ENCODE data around the gene MAGEA6.
"Not testable (repeated sequence)": the region's sequence is repeated elsewhere in the genome, so short reads cannot be mapped to it uniquely, and the experiment has no call there.

The MAGEA6 gene

DNA sequence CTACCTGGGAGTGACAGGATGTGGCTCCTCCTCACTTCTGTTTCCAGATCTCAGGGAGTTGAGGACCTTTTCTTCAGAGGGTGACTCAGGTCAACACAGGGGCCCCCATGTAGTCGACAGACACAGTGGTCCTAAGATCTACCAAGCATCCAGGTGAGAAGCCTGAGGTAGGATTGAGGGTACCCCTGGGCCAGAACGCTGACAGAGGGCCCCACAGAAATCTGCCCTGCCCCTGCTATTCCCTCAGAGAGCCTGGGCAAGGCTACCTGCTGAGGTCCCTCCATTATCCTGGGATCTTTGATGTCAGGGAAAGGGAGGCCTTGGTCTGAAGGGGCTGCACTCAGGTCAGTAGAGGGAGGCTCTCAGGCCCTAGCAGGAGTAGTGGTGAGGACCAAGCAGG lies 34.4 kb downstream of the MAGEA6 start:
- Histone ChIP-seq H3K4me1 (no peaks in the 10 kb centered on the region), H3K27me3 (ENCODE audit: control insufficient read depth, insufficient read depth, low read length) (no peaks in the 10 kb centered on the region), H3K36me3 (ENCODE audit: control insufficient read depth, insufficient read depth, low read length) (no peaks in the 10 kb centered on the region), H3K79me2 (no peaks in the 10 kb centered on the region), H3K9me3 (ENCODE audit: control insufficient read depth, low read length) (no peaks in the 10 kb centered on the region), H3K4me2 (ENCODE audit: low read length) (no peak overlapping the region), H2AFZ (no peak overlapping the region), H3K4me3 (ENCODE audit: low read depth, low read length) (no peak overlapping the region), H3K27ac (no peak overlapping the region), H3K9ac (no peak overlapping the region)
- TF ChIP-seq, protein P1, sequence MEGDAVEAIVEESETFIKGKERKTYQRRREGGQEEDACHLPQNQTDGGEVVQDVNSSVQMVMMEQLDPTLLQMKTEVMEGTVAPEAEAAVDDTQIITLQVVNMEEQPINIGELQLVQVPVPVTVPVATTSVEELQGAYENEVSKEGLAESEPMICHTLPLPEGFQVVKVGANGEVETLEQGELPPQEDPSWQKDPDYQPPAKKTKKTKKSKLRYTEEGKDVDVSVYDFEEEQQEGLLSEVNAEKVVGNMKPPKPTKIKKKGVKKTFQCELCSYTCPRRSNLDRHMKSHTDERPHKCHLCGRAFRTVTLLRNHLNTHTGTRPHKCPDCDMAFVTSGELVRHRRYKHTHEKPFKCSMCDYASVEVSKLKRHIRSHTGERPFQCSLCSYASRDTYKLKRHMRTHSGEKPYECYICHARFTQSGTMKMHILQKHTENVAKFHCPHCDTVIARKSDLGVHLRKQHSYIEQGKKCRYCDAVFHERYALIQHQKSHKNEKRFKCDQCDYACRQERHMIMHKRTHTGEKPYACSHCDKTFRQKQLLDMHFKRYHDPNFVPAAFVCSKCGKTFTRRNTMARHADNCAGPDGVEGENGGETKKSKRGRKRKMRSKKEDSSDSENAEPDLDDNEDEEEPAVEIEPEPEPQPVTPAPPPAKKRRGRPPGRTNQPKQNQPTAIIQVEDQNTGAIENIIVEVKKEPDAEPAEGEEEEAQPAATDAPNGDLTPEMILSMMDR (IDR thresholded peaks at IDR 0.05): no peak

DNA sequence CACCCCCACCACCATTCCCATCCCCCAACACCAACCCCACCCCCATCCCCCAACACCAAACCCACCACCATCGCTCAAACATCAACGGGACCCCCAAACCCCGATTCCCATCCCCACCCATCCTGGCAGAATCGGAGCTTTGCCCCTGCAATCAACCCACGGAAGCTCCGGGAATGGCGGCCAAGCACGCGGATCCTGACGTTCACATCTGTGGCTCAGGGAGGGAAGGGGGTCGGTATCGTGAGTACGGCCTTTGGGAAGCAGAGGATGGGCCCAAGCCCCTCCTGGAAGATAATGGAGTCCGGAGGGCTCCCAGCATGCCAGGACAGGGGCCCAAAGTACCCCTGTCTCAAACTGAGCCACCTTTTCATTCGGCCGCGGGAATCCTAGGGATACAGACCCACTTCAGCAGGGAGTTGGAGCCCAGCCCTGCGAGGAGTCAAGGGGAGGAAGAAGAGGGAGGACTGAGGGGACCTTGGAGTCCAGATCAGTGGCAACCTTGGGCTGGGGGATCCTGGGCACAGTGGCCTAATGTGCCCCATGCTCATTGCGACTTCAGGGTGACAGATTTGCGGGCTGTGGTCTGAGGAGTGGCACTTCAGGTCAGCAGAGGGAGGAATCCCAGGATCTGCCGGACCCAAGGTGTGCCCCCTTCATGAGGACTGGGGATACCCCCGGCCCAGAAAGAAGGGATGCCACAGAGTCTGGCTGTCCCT lies 35.2 kb downstream of the MAGEA6 start:
- not testable (repeated sequence) for H3K9me3 ChIP-seq (ENCODE audit: control insufficient read depth, low read length); H3K27ac ChIP-seq; H3K36me3 ChIP-seq (ENCODE audit: control insufficient read depth, insufficient read depth, low read length); H3K79me2 ChIP-seq; H3K4me1 ChIP-seq; H3K27me3 ChIP-seq (ENCODE audit: control insufficient read depth, insufficient read depth, low read length); H2AFZ ChIP-seq; H3K9ac ChIP-seq; H3K4me3 ChIP-seq (ENCODE audit: low read depth, low read length); H3K4me2 ChIP-seq (ENCODE audit: low read length)

DNA sequence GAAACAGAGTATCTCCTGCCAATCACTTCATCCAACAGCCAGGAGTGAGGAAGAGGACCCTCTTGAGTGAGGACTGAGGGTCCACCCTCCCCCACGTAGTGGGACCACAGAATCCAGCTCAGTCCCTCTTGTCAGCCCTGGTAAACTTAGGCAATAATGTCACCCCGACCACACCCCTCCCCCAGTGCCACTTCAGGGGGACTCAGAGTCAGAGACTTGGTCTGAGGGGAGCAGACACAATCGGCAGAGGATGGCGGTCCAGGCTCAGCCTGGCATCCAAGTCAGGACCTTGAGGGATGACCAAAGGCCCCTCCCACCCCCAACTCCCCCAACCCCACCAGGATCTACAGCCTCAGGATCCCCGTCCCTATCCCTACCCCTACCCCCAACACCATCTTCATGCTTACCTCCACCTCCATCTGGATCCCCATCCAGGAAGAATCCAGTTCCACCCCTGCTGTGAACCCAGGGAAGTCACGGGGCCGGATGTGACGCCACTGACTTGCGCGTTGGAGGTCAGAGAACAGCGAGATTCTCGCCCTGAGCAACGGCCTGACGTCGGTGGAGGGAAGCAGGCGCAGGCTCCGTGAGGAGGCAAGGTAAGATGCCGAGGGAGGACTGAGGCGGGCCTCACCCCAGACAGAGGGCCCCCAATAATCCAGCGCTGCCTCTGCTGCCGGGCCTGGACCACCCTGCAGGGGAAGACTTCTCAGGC lies 36.1 kb downstream of the MAGEA6 start, which contains the start of the genes CSAG1 and MAGEA12:
TSS of gene CSAG1 (minus strand) at position 461 of the 715 bp plus-strand sequence. CDS start 1,261 bp downstream, outside the sequence.
TSS of gene MAGEA12 (plus strand) at position 497 of the 715 bp plus-strand sequence. CDS start 2,405 bp downstream, outside the sequence.
- no peaks in the 10 kb centered on the region for H3K4me1 ChIP-seq
- H3K79me2 ChIP-seq: no peaks in the 10 kb centered on the region
- H2AFZ ChIP-seq: no peak within 1 kb of the TSS
- H3K4me3 ChIP-seq (ENCODE audit: low read depth, low read length): no peak within 1 kb of the TSS
- no peak within 1 kb of the TSS for H3K9ac ChIP-seq
- H3K27ac ChIP-seq: no peak within 1 kb of the TSS
- H3K36me3 ChIP-seq (ENCODE audit: control insufficient read depth, insufficient read depth, low read length): no peaks in the 10 kb centered on the region
- no peak within 1 kb of the TSS for H3K4me2 ChIP-seq (ENCODE audit: low read length)
- no peaks in the 10 kb centered on the region for H3K27me3 ChIP-seq (ENCODE audit: control insufficient read depth, insufficient read depth, low read length)
- TF ChIP-seq, protein P1 (IDR thresholded peaks at IDR 0.05): no peak
- no peaks in the 10 kb centered on the region for H3K9me3 ChIP-seq (ENCODE audit: control insufficient read depth, low read length)

DNA sequence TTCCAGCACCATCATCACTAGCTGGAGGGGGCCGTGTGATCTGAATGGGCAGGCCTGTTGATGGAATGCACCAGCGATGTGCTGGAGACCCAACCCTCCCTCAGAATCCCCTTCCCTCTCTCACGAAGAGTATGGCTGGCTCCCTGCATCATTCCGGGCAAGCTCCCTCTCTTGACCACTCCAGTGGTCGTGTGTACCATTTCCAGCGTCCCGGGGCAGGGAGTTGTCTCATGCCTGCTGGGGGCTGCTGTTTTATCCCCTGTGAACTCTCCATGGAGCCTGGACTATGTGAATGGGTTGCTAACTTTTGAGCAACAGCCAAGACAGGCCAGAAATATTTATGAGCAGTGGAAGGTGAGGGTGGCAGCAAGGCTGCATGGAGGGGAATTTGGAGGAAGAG lies 44.1 kb downstream of the MAGEA6 start:
- H3K4me3 ChIP-seq (ENCODE audit: low read depth, low read length): no peak overlapping the region
- H3K36me3 ChIP-seq (ENCODE audit: control insufficient read depth, insufficient read depth, low read length): no peaks in the 10 kb centered on the region
- H3K27me3 ChIP-seq (ENCODE audit: control insufficient read depth, insufficient read depth, low read length): no peaks in the 10 kb centered on the region
- no peak overlapping the region for H3K9ac ChIP-seq
- H3K27ac ChIP-seq: no peak overlapping the region
- H3K4me1 ChIP-seq: no peaks in the 10 kb centered on the region
- no peaks in the 10 kb centered on the region for H3K9me3 ChIP-seq (ENCODE audit: control insufficient read depth, low read length)
- TF ChIP-seq, protein P1 (IDR thresholded peaks at IDR 0.05): no peak
- H3K79me2 ChIP-seq: no peaks in the 10 kb centered on the region
- no peak overlapping the region for H2AFZ ChIP-seq
- H3K4me2 ChIP-seq (ENCODE audit: low read length): no peak overlapping the region
